ENCODE measurements around the gene NKD2.
A peak's percentile ranks its signal among the peaks of the same experiment; 100 is the strongest.

Gene NKD2

DNA sequence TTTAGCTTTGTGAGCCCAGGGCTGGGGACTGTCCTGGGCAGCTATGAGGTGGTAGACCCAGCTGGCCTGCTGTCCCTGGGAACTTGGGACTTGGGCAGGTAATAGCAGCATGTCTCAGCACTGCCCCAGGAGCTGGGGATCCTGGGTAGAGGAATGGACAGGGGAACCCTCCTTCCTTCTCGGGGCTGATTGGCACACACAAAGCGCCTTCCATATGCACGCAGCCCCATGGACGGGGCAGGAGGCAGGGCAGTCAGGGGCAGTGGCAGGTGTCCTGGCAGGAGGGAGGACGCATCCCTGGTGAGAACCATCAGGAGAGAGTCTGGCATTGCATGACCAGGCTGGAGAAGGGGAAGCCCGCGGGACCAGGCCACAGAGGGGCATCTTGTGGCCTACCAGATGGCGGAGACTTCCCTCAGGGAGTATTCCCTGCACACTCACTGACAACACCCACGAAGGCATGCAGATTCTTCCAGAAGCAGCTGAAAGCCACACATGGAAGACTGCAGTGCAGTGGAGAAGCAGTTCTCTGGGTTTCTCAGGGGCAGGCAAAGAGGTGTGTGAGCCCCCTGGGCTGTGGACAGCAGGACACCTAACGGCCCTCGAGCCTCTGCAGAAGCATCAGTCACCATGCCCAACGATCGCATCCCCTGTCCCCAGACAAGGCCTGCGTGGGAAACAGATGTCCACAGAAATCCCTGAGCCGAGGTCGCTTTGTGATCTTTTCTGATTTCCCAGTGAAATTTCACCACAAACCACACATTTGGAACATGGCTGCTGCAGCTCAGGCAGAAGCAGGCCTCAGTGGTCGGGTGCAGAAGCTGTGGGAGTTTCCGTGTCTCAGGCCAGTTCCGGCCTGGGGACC, 7.0 kb upstream of the NKD2 start:
- no peak for DNase-seq

- no peak for DNase-seq
Observed at GRCh38 chr5:1002271-1002546, 6.4 kb upstream of the NKD2 start.

DNA sequence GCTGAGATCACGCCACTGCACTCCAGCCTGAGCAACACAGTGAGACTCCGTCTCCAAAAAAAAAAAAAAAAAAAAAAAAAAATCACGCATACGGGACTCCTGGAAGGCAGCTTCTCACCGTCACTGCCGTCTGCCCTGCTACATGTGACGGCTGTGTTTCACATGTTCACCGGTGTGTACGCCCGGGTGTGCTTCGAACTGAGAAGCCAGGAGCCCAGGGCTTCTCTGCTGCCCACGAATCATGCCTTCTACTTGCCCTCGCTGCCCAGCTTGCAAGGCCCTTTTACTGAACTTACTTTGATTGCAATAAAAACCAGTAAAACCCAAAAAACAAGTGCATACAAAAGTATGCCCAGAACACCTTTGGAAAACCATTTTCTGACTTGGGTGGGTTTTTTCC, 5.8 kb upstream of the NKD2 start:
- no peak for DNase-seq

GRCh38 chr5:1003296-1003937, 5.2 kb upstream of the NKD2 start:
- DNase-seq = no peak

DNA sequence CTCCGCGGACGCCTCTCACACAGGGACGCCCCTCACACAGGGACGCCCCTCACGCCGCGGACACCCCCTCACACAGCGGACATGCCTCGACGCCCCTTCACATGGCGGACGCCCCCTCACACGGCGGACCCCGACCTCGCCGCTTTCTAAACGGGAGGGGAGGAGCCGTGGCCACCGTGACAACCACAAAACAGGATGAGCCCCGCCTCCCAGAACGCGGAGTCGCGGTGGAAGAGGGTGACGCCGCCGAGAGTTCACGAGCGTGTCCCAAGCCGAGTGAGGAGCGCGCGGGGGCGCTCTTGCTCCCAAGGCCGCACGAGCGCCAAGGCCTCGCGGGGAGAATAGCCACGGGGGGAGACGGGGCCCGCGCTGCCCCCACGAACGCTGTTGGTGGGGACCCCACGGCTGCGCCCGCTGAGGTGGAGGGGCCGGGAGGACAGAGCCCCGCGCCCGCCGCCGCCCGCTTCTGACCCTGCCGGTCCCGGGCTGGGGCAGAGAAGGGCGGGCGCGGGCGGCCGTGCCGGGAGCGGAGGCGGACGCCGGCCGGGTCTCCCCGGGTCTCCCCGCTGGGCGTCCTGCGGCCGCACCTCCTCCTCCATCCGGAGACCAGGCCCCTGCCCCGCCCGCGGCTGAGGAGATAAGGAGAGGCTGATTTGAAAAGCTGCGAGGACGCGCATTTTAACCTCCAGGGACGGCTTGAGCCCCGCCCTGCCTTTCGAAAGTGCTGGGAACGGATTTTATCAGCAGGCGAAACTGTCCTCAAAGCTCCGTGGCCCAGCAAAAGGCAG, 3.9 kb upstream of the NKD2 start:
- peak in 1 of 14 donors; percentile 27 for DNase-seq

DNA sequence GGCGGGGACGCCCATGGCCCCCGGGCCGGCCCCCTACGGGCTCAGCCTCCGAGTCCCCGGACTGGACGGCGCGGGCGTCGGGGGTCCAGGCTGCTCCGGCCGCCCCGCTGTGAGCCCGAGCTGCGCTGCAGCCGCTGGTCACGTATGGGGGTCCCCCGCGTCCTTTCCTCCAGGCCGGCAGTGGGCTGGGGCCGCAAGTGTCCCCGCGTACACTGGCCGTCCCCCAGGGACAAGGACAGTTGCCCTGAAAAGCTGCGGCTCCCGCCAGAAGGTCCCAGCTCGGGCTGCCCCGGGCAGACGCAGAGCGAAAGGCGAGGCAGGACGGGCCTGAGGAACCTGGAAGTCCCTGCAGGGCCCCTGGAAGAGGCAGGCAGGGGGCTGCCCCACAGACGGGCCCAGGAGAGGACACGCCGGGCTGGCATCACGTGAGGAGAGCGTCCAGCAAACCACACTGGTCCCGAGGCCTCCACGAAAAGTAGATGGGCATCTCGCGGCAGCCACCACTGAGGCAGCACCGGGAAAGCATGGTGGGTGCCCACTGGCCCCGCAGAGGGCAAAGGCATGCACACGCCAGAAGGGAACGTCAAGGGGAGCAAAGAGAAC, 3.3 kb upstream of the NKD2 start:
- DNase-seq = no peak

DNA sequence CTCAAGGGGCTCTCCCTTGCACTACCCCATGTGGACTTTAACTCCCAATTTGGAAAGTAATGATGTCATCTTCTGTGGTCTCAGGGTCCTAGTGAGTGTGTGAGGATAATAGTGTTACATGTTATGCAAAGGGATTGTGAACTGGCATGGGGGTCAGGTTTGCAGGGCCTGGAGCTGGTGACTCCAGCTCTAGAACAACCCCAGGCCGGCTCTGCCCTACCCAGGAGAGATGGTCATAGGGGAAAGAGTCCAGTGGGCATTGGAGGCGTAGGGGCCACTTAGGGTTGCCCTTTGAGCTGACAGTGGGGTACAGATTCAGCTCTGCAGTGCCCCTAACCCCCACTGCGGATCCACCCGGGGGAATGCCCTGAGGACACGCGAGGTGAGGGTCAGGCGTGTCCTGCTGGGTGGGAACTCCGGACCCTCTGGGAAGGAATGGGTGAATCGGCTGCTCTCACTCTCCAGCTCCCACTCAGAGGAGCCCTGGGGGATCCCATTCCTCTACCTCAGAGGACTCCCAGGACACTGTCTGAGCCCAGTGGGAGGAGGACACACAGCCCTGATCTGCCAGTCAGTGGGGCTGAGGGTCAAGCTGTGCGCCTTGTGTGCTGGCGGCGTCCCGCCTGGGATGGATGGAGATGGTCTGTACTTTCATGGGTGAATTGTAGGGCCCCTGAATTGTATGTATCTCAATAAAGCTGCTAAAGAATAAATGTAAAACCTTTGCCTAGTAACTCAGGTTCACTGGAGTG, 2.5 kb upstream of the NKD2 start:
- DNase-seq = no peak

DNA sequence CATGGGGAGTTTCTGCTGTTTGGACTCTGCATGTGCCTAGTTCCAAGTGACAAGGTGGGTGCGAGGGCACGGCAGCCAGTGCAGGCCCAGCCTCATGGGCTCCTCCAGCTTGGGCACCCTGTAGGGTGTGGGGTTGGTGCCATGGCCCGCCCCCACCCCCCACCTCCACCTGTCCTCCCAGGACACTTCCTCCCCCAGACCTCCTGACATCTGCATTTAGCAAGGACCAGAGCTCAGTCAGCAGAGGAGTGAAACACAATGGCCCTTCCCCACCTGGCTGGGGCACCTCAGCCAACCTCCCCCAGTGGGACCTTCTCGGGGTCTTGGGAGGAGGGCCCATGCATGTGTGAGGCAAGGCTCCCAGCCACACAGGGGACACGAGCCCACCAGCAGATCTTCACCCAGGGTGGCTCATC, 1.9 kb upstream of the NKD2 start:
- DNase-seq = no peak

GRCh38 chr5:1007221-1007680, 1.4 kb upstream of the NKD2 start:
- DNase-seq = no peak

DNA sequence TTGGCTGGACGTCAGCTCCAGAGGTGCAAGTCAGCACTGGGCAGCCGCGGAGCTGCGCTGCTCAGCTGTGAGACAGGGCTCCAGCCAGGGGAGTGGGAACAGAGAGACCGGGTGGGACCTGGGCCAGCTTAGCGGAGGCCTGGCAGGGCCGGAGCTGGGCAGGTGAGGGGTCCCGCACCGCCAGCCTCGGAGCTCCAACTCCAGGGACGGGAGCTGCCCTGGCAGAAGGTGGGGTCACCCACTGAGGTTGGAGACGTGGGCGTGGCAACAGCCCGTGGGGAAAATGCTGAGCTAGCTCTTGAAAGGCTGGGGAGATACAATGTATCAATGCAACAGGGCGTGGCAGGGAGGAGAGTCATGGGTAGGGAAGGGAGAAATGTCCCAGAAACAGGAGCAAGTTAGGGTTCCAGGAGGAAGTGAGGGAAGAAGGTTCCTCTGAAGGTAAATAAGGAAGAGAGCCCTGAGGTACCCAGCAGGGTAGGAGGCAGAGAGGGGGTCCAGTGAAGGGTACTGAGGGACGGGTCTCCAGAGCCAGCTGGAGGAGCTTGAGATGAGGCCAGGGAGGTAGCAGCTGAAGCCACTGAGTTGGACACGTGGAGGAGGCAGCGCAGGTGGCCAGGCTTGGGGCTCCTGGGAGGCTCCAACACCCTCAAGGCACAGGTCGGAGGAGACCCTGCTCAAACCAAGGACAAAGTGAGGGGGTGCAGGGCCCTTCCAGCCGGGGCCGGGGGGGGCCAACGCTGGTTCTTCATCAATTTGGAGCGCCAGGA, 736 bp upstream of the NKD2 start:
- DNase-seq = no peak

DNA sequence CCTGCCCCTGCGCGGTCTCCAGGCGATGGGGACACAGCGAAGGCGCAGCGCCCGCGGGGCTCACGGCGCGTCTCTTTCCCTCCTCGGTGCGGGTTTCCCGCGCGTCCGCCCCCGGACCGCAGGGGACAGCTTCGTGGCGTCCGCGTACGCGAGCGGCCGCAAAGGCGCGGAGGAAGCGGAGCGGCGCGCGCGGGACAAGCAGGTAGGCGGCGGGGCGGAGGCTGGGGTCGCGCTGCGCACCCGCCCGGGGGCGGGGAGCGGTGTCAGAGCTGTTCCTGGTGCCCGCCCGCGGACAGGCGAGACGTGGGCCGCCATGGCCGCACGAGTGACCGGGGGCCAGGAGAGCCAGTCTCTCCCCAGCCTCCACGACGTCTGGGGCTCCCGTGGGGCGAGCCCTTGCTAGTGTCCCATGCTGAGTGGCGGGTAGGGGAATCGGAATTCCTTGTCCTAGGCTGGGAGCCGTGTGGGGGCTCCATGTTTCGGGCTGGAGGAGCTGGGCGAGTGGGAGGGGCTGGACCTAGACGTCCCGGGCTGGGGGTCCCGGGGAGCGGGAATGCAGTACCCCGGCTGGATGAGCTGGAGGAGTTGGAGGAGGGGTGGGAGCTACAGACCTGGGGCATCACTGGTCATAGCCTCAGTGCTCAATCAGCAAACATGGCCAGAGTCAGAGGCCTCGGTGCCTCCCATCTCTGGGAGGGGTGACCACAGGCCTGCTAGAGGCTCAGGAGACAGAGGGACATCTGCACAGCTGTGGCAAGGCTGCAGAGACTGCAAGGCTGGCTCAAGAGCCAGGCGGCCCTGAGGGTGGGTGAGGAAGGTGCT, 968 bp downstream of the NKD2 start:
- no peak for DNase-seq

DNA sequence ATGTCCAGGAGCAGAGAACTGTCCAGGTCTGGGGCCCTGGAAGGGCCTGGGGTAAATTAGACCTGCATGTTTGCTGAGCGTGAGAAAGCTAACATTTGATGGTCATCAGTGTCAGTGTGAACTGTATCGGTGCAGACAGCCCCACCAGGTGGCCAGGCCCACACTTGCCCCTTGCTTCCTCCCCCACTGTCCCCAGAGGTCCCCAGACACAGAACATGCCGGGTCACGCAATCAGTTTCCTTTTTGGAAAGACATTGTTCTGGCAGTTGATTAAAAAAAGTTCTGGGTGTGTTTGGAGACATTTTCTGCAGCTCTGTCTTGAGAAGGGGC, 1.5 kb downstream of the NKD2 start:
- no peak for DNase-seq

GRCh38 chr5:1010641-1011046, 2.0 kb downstream of the NKD2 start:
- DNase-seq = no peak

- no peak for DNase-seq
Observed at GRCh38 chr5:1011226-1011631, 2.6 kb downstream of the NKD2 start.

DNA sequence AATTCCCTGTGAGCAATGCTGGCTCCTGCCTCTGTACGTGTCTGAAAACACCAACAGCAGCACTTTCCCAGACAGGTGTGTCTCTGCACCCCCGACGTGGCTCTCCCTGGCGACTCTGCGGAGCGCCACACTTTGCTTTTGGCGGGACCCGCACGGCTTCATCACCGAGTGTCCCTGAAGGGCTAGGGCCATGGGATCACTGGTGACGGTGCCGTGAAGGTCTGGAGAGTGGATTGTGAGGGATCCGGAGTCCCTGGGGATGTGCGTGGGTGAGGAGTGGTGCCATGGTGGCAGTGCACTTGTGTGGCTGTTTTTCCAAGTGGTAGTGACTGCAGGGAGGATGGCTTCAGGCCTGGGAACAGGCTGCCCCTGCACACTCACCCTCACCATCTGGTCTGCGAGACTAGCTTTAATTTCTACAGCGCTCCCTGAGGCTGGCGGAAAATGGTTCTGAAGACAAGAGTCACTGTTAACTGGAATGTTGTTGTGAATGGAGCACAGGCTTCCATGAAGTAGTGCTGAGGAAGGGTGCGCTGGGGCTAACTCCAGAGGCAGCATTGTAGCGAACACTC, 3.2 kb downstream of the NKD2 start:
- no peak for DNase-seq

GRCh38 chr5:1012313-1012841, 3.8 kb downstream of the NKD2 start:
- no peak for DNase-seq

GRCh38 chr5:1012900-1013237, 4.3 kb downstream of the NKD2 start:
- no peak for DNase-seq

GRCh38 chr5:1013238-1013947, 4.8 kb downstream of the NKD2 start:
- no peak for DNase-seq

- DNase-seq = no peak
Observed at GRCh38 chr5:1013948-1014301, 5.3 kb downstream of the NKD2 start.

DNA sequence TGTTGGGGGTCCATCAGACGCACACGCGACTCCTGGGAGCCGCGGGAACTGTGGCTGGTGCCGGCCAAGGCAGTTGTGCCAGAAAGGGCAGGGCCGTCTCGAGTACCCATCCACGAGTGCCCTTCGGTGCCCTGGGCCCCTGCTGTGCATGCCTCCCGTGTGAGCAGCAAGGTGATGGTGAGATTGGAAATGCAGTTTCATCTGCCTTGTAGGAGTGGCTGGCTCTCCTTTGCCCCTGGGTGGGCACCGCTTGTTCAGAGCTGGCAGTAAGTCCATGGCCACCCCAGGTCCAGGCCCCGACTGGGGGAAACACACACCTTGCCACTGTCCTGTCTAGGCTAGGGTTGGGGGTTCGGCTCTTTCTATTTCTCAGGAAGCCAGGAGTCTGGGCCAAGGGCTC, 5.7 kb downstream of the NKD2 start:
- no peak for DNase-seq
